HG03095 (cell line): ENCODE results near the gene ING2.
A peak's percentile ranks its signal among the peaks of the same experiment; 100 is the strongest.

Source experiments
- ATAC-seq: cut with Tn5 transposase; IDR thresholded peaks from one replicate; pipeline ENCODE4 v1.9.1; 2021; ENCODE audit warnings: moderate library complexity; ENCODE audit not compliant: unreplicated experiment

The ING2 gene

DNA sequence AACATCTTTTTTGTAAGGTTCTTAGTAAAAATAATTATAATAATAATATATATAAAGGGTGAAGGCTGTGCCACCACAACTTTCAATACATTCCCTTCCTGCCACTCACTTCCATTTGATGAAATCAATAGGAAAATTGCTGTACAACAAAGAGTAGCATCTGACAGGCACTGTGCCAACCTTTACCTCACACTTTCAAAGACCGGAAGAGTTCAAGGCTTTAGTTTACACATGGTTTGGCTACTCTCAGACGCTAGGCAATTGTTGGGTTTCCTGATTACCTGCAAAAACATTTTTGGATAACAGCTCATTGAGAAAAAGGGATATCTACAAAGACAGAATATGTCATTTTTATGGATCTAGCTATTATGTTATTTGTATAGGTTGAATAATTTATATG lies 5.5 kb upstream of the ING2 start:
- no peak for ATAC-seq

- no peak for ATAC-seq
Measured at GRCh38 chr4:183499801-183500200, 5.1 kb upstream of the ING2 start.

DNA sequence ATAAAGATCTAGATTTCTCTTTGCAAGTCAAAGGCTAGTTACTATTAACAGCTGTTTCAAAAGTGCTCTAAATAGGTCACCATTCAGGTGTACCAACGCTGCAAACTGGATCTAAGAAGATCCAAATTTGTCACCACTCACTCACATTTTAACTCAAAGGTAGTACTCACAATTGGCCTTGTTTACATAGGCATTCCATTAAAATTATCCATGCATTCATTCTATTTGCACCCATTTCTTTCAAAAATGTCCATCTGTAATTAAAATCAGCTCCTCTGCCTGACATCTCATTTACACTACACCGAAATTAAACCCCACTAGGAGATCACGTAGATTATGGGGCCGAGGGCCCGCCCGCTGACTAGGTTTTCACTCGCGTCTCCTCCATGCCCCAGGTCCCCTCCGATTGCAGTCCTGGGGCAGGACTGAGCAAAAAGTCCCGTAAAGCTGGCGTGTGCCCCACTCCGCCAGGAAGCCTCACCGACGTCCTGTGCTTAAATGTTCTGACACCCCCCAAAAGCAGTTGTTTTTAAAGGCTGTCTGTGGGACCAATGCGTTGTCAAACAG lies 1.3 kb upstream of the ING2 start:
- peak; percentile 1 for ATAC-seq

DNA sequence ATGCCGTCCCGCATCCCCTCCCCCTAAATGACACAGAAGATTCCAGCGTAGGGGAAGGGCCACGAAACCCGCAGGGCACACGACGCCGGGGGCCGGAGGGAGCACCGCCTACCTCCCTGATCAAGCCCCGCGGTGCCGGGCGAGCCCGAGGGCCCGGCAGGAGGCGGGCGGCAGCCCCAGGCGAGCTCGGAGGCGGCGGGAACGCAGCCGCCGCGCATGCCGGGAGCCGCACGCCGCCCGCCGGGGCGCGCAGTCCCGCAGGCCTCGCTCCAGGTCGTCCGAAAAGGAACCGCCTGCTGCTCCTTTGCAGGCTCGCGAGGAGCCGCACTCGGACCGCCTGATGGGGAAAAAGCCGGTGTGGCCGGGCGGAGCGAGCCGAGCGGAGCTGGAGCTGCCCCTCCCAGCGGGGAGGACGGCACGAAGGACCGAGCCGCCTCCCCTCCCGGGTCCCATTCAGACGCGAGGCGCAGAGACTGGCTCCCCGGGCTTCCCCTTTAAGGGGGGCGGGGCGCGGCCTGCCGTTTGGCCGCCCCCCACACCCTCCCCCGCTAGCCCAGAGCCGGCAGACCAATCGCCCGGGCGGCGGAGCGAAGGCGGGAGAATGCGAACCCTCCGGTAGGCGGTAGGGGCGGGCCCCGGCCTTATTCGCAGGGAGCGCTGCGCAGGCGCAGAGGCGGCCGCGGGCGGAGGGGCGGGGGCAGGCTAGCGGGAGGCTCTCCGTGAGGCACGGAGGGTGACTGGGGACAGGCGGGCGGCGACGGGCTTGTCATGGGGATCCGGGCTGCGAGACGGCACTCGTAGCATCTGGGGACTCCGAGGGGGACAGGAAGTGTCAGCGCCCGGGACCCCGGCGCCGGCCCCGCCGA lies 561 bp upstream of the ING2 start:
- ATAC-seq, result peak; percentile 67

- peak; percentile 43 for ATAC-seq
Measured at GRCh38 chr4:183505611-183506388, 942 bp downstream of the ING2 start.

GRCh38 chr4:183506389-183506735 lies 1.5 kb downstream of the ING2 start:
- no peak for ATAC-seq

DNA sequence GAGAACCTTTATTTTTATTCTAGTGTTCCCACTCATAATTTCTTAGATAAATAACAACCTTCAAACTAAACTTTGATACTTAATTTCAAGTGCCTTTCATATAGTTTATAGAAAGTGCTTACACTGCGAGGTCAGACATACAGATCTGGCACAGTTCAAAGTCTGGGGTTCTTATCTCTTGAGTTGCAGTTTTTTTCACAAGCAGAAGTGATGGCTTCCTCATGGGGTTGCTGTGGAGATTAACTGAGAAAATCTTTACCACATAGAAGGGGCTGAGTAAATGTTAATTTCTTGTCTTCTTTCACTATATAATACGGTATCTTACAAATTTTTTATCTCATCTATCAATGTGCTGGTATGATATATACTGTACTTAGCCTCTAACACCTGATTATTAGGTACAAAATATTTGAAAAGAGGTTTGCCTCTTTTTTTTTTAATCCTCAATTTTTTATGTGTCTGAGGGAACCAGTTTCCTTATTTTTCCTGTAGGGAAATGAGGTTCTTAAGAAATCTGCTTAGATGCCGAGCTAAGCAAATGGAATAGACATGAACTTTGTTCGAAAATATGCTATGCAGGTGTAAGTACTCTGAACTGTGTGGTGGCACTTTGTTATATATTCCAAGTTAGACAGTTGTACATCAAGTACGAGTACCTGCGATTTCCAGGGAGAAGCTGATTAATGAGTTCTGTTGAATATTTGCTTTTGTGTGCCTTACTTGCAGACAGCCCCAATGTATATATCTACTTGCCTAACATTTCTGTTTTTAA lies 3.3 kb downstream of the ING2 start:
- no peak for ATAC-seq

GRCh38 chr4:183508697-183509335 lies 4.0 kb downstream of the ING2 start:
- no peak for ATAC-seq

GRCh38 chr4:183515411-183515810 lies 10.6 kb downstream of the ING2 start:
- no peak for ATAC-seq

GRCh38 chr4:183517194-183517593 lies 12.3 kb downstream of the ING2 start:
- ATAC-seq, result no peak

GRCh38 chr4:183517781-183518180 lies 12.9 kb downstream of the ING2 start:
- ATAC-seq, result no peak

DNA sequence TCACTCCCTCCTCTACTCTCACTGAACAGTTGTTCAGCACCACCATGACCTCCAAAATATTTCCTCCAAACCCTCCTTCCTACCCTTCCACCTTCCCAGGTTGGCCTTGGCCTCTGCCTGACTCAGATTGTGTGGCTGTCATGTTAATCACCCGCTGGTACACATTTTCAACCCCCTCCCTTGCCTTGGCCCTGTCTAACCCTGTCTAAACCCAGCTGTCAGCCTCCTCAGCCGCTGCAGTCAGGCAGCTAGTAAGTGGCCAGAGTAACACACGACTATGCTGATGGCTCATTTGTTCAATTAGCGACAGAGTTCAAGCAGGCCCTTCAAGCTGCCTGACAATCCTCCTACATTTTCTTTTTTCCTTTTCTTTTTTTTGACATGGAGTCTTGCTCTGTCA lies 18.0 kb downstream of the ING2 start:
- no peak for ATAC-seq

- no peak for ATAC-seq
Measured at GRCh38 chr4:183527326-183527725, 22.5 kb downstream of the ING2 start.

DNA sequence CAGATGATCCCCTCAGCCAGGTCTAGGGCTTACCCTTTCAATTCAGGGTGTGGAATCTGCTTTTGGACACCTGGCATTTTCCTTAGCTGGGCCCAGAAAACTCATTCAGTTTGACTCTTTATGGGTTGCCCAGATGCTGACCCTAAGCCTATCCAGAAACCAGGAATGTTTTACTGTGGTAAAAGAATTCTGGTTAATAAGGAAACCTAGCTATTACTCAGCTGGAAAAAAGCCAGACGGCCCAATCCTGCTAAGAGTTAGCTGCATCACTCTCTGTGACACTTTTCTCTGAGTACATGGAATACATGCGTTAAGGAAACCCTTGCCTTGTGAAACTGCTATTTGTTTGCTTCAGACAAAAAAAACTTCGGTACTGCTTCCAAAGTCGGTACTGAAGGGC lies 28.0 kb downstream of the ING2 start:
- no peak for ATAC-seq

- ATAC-seq, result no peak
Measured at GRCh38 chr4:183533698-183534097, 28.8 kb downstream of the ING2 start.

GRCh38 chr4:183540410-183541009 lies 35.7 kb downstream of the ING2 start:
- ATAC-seq, result no peak

DNA sequence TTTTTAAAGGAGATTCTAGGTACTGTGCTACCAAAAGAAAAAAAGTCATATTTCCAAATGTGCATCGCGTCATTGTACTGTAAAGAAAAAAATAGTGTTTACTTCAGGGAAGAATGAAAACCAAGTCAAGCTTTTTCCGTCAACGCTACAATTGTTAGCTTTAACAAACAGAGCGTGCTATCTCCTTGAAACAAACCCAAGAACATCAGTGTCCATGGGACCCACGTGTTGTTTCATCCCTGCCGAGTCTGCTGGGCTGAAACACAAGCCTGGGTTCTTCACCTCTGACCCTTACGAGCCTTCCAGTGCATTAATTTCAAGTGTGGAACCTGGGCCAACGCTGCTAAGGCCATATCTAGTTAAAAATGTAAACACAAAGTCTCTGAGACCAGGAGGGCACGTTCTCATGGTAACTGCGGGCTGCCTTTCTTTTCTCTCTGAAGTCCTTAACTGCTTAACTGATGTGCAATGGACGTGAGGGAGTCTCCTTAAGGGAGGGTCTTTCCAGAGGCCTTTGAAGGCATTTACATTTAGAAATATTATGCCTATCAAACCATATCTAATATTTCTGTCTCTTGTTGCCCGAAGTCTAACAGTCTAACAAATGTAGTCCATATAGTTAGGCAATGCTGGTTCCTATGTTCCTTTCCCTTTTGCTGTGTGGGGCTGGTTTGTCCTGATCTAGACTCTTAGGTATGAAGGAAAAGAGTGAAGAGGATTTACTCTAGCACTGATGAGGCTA lies 36.3 kb downstream of the ING2 start:
- no peak for ATAC-seq

DNA sequence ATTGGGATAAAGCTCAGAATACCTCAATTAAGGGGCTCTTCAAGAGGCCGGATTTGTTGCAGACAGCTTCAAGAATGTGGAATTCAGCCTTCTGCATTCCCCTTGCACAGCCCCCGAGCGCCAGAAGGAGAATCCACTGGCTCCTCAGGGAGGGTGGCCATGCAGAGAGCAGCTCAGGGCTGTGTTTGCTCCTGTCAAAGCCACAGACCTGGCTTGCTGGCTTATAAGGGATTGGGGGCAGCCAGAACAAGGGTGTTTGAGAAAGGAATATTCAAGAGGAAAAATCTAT lies 36.8 kb downstream of the ING2 start:
- ATAC-seq, result no peak

GRCh38 chr4:183543435-183543834 lies 38.6 kb downstream of the ING2 start:
- ATAC-seq, result no peak

- ATAC-seq, result no peak
Measured at GRCh38 chr4:183544109-183544508, 39.3 kb downstream of the ING2 start.
